DMS153 treated with DMSO at 0.1 percent for 48 hours (cell line): ENCODE results near the gene SYNGR4.
"Not testable (repeated sequence)": the region's sequence is repeated elsewhere in the genome, so short reads cannot be mapped to it uniquely, and the experiment has no call there.

Experiments
- DNase-seq: peaks from one replicate; lab custom pipeline; 2025; ENCODE audit not compliant: unreplicated experiment; lab: John Stamatoyannopoulos, UW

Gene SYNGR4, protein sequence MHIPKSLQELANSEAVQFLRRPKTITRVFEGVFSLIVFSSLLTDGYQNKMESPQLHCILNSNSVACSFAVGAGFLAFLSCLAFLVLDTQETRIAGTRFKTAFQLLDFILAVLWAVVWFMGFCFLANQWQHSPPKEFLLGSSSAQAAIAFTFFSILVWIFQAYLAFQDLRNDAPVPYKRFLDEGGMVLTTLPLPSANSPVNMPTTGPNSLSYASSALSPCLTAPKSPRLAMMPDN

GRCh38 chr19:48363810-48364597 lies at the start of gene SYNGR4, which contains the start of gene TMEM143:
TSS of gene SYNGR4 (plus strand) at chr19:48364367. CDS start at chr19:48365843, 1,476 bp downstream.
TSS of gene TMEM143 (minus strand) at chr19:48363940. CDS start at chr19:48363920, 20 bp downstream.
- peak; percentile 99 for DNase-seq

GRCh38 chr19:48315712-48316111 lies 48.5 kb upstream of the SYNGR4 start:
- DNase-seq = no peak

- DNase-seq = not testable (repeated sequence)
Measured at GRCh38 chr19:48317708-48317960, 46.5 kb upstream of the SYNGR4 start.

DNA sequence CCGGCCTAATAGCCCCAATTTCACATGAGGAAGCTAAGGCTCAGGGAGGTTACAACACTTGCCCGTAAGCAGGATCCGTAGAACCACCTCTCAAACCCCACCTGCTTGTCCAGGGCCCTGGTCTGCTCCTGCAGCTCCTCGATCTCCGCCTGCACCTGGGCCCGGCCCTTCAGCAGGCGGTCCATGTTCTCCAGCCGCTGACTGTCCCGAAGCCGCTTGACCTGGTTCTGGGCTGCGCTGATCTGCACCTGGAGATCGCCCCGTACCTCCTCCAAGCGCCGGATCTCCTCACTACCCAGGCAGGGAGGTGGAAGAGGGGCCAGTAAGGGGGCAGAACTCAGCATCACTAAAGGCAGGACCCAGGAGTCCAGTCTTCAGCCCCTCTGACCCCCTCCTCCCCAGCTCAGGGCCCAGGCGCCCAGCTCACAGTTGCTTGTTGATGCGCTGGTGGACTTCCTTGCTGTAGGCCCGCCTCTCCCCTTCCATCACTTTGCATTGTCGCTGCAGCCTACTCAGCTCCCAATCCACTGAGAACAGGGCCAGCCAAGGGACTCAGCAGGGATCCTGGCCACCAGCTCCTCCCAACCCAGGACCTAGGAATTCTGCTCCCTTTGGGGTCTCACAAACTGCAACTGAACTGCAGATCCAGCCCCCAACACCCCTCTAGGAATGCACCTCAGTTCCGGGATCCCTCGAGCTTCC lies 45.7 kb upstream of the SYNGR4 start:
- no peak for DNase-seq

GRCh38 chr19:48319647-48320541 lies 44.3 kb upstream of the SYNGR4 start:
- peak; percentile 48 for DNase-seq

DNA sequence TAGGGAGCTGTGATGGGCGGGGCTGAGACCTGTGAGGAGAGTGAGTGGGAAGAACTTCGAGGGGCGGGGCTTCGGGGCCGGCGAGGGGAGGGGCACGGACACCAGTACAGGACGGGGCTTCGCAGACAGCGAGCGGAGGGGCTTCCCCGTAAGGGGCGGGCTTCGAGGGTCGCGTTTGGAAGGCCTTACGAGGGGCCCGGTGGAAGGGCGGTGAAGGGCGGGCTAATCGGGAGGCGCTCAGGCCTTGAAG lies 42.9 kb upstream of the SYNGR4 start:
- peak; percentile 92 for DNase-seq

- DNase-seq = peak; percentile 94
Measured at GRCh38 chr19:48321622-48322591, 42.3 kb upstream of the SYNGR4 start.

DNA sequence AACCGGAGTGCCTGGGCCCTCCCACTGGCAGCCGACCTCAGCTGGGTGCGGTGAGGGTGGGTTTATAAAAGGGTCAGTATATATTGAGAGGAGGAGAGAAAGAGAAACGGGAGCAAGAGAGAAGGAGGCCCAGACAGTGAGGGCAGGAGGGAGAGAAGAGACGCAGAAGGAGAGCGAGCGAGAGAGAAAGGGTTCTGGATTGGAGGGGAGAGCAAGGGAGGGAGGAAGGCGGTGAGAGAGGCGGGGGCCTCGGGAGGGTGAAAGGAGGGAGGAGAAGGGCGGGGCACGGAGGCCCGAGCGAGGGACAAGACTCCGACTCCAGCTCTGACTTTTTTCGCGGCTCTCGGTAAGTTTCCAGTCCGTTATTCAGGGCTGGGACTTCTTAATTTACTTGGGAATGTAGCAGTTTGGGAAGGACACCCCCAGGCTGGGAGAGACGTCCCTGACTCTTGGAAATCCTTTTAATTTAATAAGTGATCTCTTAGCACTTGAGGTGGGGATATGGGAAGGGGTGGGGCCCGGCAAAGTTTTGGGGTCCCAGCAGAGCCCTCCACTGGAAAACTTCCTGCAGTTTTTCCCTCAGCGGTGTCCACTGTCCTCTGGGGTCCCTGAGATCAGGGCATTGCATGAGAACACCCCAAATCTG lies 38.8 kb upstream of the SYNGR4 start, which contains the start of gene EMP3:
Gene EMP3, plus strand, starts transcription at position 288 of the 646 bp plus-strand sequence. CDS start 1,293 bp downstream, outside the sequence.
- no peak for DNase-seq

DNA sequence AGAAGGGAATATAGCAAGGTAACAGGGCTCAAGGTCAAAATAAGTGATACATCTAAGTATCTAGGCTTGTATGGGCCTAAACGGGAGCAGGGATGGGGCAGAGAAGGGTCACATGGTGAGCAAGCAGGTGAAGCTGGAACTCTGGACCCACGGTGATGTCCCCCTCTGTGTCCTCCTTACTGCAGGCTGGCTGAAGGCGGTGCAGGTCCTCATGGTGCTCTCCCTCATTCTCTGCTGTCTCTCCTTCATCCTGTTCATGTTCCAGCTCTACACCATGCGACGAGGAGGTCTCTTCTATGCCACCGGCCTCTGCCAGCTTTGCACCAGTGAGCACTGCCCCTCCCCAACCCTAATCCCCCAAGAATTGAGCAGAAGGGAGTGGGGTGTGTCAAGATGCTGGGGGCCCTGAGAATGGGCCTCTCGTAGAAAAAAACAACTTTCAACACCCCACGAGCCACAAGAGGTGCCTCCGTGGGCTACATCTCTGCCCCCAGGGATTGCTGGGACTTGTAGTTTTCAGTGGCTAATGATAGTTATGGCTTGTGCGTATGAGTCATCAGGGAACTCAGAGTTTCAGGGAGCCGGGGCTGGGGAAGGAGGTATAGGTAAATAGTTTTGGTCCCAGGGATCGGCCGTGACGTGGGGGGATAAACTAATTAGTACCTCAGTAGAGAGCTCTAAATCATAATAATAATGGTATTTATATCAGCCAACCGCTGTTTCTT lies 34.8 kb upstream of the SYNGR4 start:
- no peak for DNase-seq

GRCh38 chr19:48330012-48330681 lies 34.0 kb upstream of the SYNGR4 start:
- peak; percentile 83 for DNase-seq

DNA sequence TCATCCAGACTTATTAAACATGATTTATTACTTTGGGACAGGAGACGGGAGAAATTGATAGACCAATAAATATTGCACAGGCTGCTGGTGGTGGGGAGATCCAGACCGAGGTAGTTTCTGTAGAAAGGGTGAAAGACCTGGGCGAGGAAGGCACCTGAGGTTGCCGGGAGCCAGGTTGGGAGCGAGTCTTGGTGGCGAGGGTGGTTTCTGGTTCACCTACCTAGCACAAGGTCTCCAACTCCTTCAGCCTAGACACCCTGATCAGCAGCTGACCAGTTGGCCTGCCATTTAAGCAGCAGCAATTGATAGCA lies 31.9 kb upstream of the SYNGR4 start:
- no peak for DNase-seq

GRCh38 chr19:48332662-48333466 lies 31.3 kb upstream of the SYNGR4 start:
- DNase-seq = peak; percentile 97

GRCh38 chr19:48333467-48334384 lies 30.4 kb upstream of the SYNGR4 start:
- peak; percentile 73 for DNase-seq

DNA sequence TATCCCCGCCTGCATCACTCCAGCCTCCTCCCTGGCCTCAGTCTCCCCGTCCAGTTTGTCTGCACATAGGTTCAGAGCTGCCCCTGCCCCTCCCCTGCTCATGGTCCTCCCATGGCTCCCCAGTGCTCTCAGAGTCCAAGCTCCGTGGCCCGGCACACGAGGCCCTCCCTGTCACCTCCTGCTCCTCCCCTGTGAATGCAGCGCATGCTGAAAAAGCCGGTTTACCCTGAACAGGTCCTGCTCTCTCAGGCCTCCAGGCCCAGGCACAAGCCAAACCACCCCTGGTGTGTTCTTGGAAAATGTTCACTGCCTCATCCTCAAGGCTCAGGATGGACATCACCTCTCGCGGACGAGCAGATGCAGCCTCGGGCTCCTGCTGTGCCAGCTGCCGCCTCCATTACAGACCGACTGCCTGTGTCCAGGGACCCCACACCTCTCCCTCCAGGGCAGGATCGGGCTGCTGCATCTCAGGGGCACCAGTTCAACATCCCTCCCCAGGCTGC lies 25.9 kb upstream of the SYNGR4 start:
- DNase-seq = no peak

DNA sequence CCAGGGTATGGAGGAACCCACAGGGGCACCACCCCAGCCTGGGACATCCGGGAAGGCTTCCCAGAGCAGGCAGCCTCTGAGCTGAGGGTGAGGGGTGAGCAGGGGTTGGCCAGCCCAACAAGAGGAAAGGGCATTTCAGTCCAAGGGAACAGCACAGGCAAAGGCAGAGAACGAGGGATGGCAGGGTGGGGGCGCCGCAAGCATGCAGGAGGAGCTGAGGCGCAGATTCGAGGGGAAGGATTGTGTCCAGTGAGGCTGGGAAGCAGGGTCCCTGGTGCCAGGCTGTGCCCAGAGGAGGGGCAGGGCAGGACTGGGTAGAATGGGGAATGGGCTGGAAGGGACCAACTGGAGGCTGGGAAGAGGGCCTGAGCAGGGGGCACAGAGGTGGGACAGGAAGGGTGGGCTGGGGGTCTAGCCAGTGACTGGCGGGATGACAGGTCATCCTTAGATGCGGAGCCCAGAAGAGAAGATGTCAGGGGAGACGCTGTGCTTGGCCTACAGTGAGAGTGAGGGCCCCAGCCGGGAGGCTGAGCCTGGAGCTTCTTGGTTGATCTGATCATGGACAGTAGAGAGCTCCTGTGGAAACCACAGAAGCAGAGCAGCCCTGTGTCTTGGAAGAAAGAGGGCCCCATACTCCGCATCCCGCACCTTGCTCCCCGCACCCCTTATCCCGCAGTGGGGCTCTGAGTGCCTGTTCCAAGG lies 25.2 kb upstream of the SYNGR4 start:
- no peak for DNase-seq

- DNase-seq = no peak
Measured at GRCh38 chr19:48340995-48341394, 23.2 kb upstream of the SYNGR4 start.
